ENCODE measurements around the gene EFNA2. TPM values are rescaled to one million over a fixed set of nuclear protein-coding genes. Genes with fewer than 3 reads are reported as not detected.

EFNA2 gene
- total and polyA plus RNA-seq, 9 donors: 0.42 to 4.5 (median 2.3) TPM

GRCh38 chr19:1249298-1249989 is 36.2 kb upstream of the EFNA2 start:
- WGBS (ENCODE audit: insufficient coverage): 0% methylated on average over 73 of the region's 102 CpGs

GRCh38 chr19:1249990-1250436 is 35.7 kb upstream of the EFNA2 start:
- under 1% methylated on average over 67 of the region's 67 CpGs for WGBS (ENCODE audit: insufficient coverage)
- Histone ChIP-seq H3K27me3 (ENCODE audit: control insufficient read depth, insufficient read depth, low read length) (no peaks in the 10 kb centered on the region), H3K4me1 (ENCODE audit: control insufficient read depth, insufficient read depth, low read length) (peaks cover 67% of the 10 kb centered on the region), H3K36me3 (ENCODE audit: control insufficient read depth, insufficient read depth, low read length) (peaks cover 26% of the 10 kb centered on the region), H3K27ac (ENCODE audit: low read length) (peak overlapping the region; percentile 74), H3K9me3 (replicated peaks; ENCODE audit: control insufficient read depth, low read depth, low read length) (no peaks in the 10 kb centered on the region), H3K4me3 (ENCODE audit: low read length) (peak overlapping the region; percentile 66)
- DNase-seq: no peak

More at GRCh38 chr19:1249298-1249989, 36.2 kb upstream of the EFNA2 start:
- H3K27ac ChIP-seq (ENCODE audit: low read length): peak overlapping the region; percentile 94
- H3K27me3 ChIP-seq (ENCODE audit: control insufficient read depth, insufficient read depth, low read length): no peaks in the 10 kb centered on the region
- peaks cover 24% of the 10 kb centered on the region for H3K36me3 ChIP-seq (ENCODE audit: control insufficient read depth, insufficient read depth, low read length)
- peaks cover 67% of the 10 kb centered on the region for H3K4me1 ChIP-seq (ENCODE audit: control insufficient read depth, insufficient read depth, low read length)
- H3K9me3 ChIP-seq (replicated peaks; ENCODE audit: control insufficient read depth, low read depth, low read length): no peaks in the 10 kb centered on the region
- peak overlapping the region; percentile 66 for H3K4me3 ChIP-seq (ENCODE audit: low read length)
- peak; percentile 99 for DNase-seq

- peaks cover 32% of the 10 kb centered on the region for H3K36me3 ChIP-seq (ENCODE audit: control insufficient read depth, insufficient read depth, low read length)
- no peaks in the 10 kb centered on the region for H3K27me3 ChIP-seq (ENCODE audit: control insufficient read depth, insufficient read depth, low read length)
- peak overlapping the region; percentile 66 for H3K4me3 ChIP-seq (ENCODE audit: low read length)
- peaks cover 65% of the 10 kb centered on the region for H3K4me1 ChIP-seq (ENCODE audit: control insufficient read depth, insufficient read depth, low read length)
- under 1% methylated on average over 58 of the region's 90 CpGs for WGBS (ENCODE audit: insufficient coverage)
- H3K9me3 ChIP-seq (replicated peaks; ENCODE audit: control insufficient read depth, low read depth, low read length): no peaks in the 10 kb centered on the region
- peak; percentile 83 for DNase-seq
- peak overlapping the region; percentile 92 for H3K27ac ChIP-seq (ENCODE audit: low read length)
These were observed 35.0 kb upstream of the EFNA2 start for GRCh38 chr19:1250437-1251260.

- peaks cover 62% of the 10 kb centered on the region for H3K4me1 ChIP-seq (ENCODE audit: control insufficient read depth, insufficient read depth, low read length)
- 3% methylated on average over 24 of the region's 41 CpGs for WGBS (ENCODE audit: insufficient coverage)
- H3K36me3 ChIP-seq (ENCODE audit: control insufficient read depth, insufficient read depth, low read length): peaks cover 39% of the 10 kb centered on the region
- DNase-seq: peak; percentile 87
- no peaks in the 10 kb centered on the region for H3K9me3 ChIP-seq (replicated peaks; ENCODE audit: control insufficient read depth, low read depth, low read length)
- no peaks in the 10 kb centered on the region for H3K27me3 ChIP-seq (ENCODE audit: control insufficient read depth, insufficient read depth, low read length)
- H3K27ac ChIP-seq (ENCODE audit: low read length): peak overlapping the region; percentile 92
- H3K4me3 ChIP-seq (ENCODE audit: low read length): peak overlapping the region; percentile 66
These were observed 34.1 kb upstream of the EFNA2 start for GRCh38 chr19:1251330-1252220.

- no peaks in the 10 kb centered on the region for H3K27me3 ChIP-seq (ENCODE audit: control insufficient read depth, insufficient read depth, low read length)
- peaks cover 45% of the 10 kb centered on the region for H3K36me3 ChIP-seq (ENCODE audit: control insufficient read depth, insufficient read depth, low read length)
- H3K4me1 ChIP-seq (ENCODE audit: control insufficient read depth, insufficient read depth, low read length): peaks cover 61% of the 10 kb centered on the region
- H3K4me3 ChIP-seq (ENCODE audit: low read length): peak overlapping the region; percentile 66
- DNase-seq: peak; percentile 90
- WGBS (ENCODE audit: insufficient coverage): 2% methylated on average over 14 of the region's 30 CpGs
- H3K9me3 ChIP-seq (replicated peaks; ENCODE audit: control insufficient read depth, low read depth, low read length): no peaks in the 10 kb centered on the region
- H3K27ac ChIP-seq (ENCODE audit: low read length): peak overlapping the region; percentile 92
These were observed 33.4 kb upstream of the EFNA2 start for GRCh38 chr19:1252221-1252820.

GRCh38 chr19:1252821-1253513 is 32.7 kb upstream of the EFNA2 start:
- H3K4me1 ChIP-seq (ENCODE audit: control insufficient read depth, insufficient read depth, low read length): peaks cover 59% of the 10 kb centered on the region
- no peaks in the 10 kb centered on the region for H3K9me3 ChIP-seq (replicated peaks; ENCODE audit: control insufficient read depth, low read depth, low read length)
- DNase-seq: peak; percentile 86
- peak overlapping the region; percentile 92 for H3K27ac ChIP-seq (ENCODE audit: low read length)
- peak overlapping the region; percentile 66 for H3K4me3 ChIP-seq (ENCODE audit: low read length)
- H3K27me3 ChIP-seq (ENCODE audit: control insufficient read depth, insufficient read depth, low read length): no peaks in the 10 kb centered on the region
- WGBS (ENCODE audit: insufficient coverage): 3% methylated on average over 9 of the region's 26 CpGs
- H3K36me3 ChIP-seq (ENCODE audit: control insufficient read depth, insufficient read depth, low read length): peaks cover 51% of the 10 kb centered on the region

- Histone ChIP-seq H3K9me3 (replicated peaks; ENCODE audit: control insufficient read depth, low read depth, low read length) (no peaks in the 10 kb centered on the region), H3K27me3 (ENCODE audit: control insufficient read depth, insufficient read depth, low read length) (no peaks in the 10 kb centered on the region), H3K4me1 (ENCODE audit: control insufficient read depth, insufficient read depth, low read length) (peaks cover 61% of the 10 kb centered on the region), H3K4me3 (ENCODE audit: low read length) (peak overlapping the region; percentile 66), H3K36me3 (ENCODE audit: control insufficient read depth, insufficient read depth, low read length) (peaks cover 54% of the 10 kb centered on the region), H3K27ac (ENCODE audit: low read length) (peak overlapping the region; percentile 92)
- DNase-seq: no peak
- WGBS (ENCODE audit: insufficient coverage): 76% methylated on average over 16 of the region's 23 CpGs
These were observed 32.1 kb upstream of the EFNA2 start for GRCh38 chr19:1253514-1254080.

GRCh38 chr19:1254081-1254527 is 31.6 kb upstream of the EFNA2 start:
- 93% methylated on average over 34 of the region's 37 CpGs for WGBS (ENCODE audit: insufficient coverage)
- Histone ChIP-seq H3K36me3 (ENCODE audit: control insufficient read depth, insufficient read depth, low read length) (peaks cover 58% of the 10 kb centered on the region), H3K27ac (ENCODE audit: low read length) (peak overlapping the region; percentile 92), H3K4me3 (ENCODE audit: low read length) (no peak overlapping the region), H3K27me3 (ENCODE audit: control insufficient read depth, insufficient read depth, low read length) (no peaks in the 10 kb centered on the region), H3K4me1 (ENCODE audit: control insufficient read depth, insufficient read depth, low read length) (peaks cover 65% of the 10 kb centered on the region), H3K9me3 (replicated peaks; ENCODE audit: control insufficient read depth, low read depth, low read length) (no peaks in the 10 kb centered on the region)
- no peak for DNase-seq
